GM12892 (cell line): ENCODE measurements around the gene BCL2L2.

Source experiments
- POLR2AphosphoS5 ChIP-seq: IDR thresholded peaks from 2 replicates; pipeline ENCODE4 v1.6.1; 2011; ENCODE audit warnings: low read depth, low read length, control low read depth
- TAF1 ChIP-seq: IDR thresholded peaks from 2 replicates; pipeline ENCODE4 v1.6.1; 2011; ENCODE audit warnings: low read depth, mild to moderate bottlenecking, control low read depth, low read length, borderline replicate concordance

- TF ChIP-seq POLR2AphosphoS5 = no peak
- TF ChIP-seq TAF1 = no peak
Measured at GRCh38 chr14:23352506-23353432, 46.1 kb downstream of the BCL2L2 start, which contains the start of gene SLC22A17.
